GM19438 (cell line): ENCODE data around the gene TPST1.
"Not testable (repeated sequence)": the region's sequence is repeated elsewhere in the genome, so short reads cannot be mapped to it uniquely, and the experiment has no call there.

Experiments used
- ATAC-seq: cut with Tn5 transposase; IDR thresholded peaks from one replicate; pipeline ENCODE4 v1.9.1; 2021; ENCODE audit warnings: low read depth; ENCODE audit not compliant: unreplicated experiment

TPST1 gene

DNA sequence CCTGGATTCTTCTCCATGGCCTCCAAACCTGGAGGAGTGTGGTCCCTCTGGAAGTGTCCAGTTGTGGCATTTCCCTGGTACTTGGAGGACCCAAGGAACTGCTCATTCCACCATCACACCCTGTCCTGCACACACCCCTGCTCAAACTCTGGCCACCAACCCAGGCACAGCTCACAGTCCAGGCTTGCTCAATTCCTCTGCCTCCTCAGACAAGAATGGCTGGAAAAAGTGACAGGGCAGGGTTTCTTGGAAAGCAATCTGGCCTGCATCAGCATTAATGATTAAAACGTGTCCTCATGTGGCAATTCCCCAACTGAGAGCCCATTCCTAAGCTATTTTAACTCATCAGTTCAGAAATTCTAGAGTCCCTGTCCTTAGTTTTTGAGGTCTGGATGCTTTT is 17.2 kb upstream of the TPST1 start:
- ATAC-seq: no peak

DNA sequence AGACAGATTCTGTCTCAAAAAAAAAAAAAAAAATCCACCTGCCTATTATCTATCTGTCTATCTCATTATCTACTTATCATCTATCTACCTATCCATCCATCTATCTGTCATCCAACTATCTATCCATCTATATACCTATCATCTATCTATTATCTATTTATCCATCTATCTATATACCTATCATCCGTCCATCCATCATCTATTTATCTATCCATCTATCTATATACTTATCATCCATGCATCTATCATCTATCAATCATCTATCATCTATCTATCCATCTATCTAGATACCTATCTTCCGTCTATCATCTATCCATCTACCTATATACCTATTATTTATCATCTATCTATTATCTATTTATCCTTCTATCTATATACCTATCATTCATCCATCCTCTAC is 16.5 kb upstream of the TPST1 start:
- ATAC-seq: no peak

DNA sequence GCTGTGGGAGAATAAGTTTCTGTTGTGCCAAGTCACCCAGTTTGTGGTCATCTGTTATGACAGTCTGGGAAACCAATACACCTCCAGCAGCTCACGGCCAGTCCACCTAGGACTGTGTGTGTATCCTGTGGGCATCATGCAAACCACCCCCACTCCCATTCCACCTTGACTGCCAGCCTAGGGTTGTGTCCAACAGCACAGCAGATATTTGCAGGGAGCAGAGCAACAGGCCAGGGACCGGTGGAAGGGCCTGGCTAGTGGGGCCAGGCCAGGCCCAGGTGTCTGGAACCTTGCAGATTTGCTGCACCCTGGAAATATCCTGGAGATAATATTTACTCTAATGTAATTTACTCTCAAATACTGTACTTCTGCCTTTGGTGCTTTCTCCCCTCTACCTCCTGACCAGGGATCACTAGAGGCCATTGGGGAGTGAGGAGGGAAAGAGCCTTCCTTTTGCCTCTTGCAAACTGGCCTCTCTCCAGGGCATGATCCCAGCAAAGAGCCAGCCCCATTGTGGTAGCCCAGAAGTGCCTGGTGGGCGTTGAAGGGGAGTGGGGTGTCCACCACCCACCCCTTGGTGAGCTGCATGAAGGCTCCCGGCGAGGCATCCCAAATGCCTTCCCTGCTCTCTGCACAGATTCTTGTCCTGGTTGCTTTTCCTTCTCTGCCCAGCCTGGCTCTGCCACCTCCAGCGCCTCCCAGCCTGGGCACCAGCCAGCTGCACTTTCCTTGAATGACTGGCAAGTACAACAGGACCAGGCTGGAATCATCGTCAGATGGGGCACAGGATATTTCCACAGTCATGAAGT is 15.2 kb upstream of the TPST1 start:
- ATAC-seq: no peak

- no peak for ATAC-seq
Measured at GRCh38 chr7:66190504-66190857, 14.7 kb upstream of the TPST1 start.

DNA sequence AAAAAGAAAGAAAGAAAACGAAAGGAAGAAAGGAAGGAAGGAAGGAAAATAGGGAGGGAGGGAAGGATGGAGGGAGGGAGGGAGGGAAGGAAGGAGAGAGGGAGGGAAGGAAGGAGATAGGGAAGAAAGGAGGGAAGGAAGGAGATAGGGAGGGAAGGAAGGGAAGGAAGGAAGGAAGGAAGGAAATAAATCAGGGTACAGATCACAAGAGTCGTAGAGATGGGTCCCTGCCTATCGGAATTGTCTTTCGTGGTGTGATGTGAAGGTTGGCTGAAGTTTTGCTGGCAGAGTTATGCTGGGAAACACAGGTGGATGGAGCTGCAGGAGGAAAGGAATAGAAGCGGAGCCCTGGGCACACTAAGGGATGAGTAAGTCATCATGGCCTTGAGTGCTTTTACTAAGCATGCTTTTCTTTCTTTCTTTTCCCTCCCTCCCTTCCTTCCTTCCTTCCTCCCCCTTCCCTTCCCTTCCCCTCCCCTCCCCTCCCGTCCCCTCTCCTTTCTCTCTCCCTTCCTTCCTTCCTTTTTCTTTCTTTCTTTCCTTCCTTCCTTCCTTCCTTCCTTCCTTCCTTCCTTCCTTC is 11.9 kb upstream of the TPST1 start:
- no peak for ATAC-seq

DNA sequence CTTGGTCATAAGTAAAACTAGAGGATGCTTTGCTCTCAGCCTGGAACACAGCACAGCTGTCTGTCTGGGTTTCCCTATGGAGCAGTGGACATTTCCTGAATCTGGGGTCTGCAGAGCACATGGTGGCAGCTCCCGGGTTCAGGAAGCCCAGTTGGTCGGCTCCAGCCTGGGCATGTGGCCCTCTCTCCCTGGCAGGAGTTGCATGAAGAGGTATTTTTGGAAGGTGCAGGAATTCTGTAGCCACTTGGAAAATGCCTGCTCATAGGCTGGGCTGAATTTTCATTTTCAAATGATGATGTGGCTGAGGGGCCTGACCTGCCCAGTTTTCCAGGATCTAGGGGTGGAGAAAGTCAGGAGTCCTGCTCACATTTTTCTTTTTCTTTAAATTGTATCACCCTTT is 6.7 kb upstream of the TPST1 start:
- no peak for ATAC-seq

DNA sequence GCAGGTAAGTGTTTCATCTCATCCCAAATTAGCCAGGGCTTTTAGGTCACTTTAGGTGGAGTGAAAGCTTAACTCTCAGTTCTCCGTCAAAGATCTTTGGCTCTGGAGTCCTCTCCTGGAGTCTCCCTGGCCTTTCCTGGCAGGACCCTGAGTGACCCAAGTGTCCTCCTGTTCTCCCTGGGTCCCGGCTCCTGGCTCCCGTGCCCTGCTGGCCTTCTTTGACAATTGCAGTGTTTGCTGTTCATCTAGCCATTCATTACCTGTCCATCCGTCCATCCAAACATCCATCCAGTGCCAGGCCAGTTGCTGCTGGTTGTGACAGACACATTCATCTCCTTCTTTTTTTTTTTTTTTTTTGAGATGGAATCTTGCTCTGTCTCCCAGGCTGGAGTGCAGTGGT is 6.2 kb upstream of the TPST1 start:
- no peak for ATAC-seq

GRCh38 chr7:66202441-66202840 is 2.7 kb upstream of the TPST1 start:
- no peak for ATAC-seq

GRCh38 chr7:66205741-66206090 is 582 bp downstream of the TPST1 start:
- ATAC-seq: no peak

DNA sequence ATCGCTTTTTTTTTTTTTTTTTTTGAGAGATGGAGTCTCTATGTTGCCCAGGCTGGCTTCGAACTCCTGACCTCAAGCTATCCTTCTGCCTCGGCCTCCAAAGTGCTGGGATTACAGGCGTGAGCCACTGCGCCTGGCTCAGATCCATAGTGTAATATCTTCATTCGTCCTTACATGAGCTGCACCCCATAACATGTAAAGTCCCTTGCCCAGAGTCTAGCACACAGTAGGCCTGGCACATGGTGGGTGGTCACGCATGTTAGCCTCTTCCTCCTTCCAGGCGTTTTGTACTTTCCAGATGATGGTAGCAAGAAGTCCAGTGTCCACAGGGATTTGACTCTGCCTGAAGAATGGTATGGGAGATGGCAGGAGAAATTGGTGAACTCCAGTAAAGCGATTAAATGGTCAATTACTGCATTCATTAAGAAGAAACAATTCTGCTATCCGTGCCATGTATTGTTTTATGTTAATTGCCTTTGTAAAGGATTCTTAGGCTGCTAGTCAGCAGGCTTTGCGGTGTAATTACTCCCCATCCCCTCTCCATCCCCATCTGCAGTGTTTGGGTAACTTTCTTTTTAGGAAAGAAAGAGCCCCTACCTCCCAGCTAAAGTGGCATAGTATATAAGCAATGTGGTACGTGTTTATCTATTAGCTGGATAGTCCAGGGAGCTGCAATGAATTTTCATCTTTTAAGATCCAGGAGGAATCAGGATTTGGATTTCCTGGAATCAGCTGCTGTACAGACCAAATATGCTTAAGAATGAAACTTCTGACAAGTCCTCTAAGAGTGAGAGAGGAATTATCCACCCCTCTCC is 1.2 kb downstream of the TPST1 start:
- ATAC-seq: no peak

DNA sequence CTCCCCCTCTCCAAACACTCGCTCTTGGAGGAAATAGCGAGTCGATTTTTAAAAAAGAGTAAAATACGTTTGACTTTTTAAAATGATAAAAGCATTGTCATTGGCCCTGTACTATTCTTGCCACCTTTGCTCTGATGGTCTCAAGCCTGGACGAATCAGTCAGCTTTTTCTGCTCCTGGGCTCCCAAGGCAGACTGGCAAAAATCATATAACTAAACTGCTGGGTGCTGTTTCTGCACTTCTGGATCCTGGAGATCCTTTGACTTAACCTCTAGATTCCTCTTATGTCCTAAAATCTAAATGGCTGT is 1.8 kb downstream of the TPST1 start:
- no peak for ATAC-seq

- no peak for ATAC-seq
Measured at GRCh38 chr7:66207540-66207939, 2.4 kb downstream of the TPST1 start.

DNA sequence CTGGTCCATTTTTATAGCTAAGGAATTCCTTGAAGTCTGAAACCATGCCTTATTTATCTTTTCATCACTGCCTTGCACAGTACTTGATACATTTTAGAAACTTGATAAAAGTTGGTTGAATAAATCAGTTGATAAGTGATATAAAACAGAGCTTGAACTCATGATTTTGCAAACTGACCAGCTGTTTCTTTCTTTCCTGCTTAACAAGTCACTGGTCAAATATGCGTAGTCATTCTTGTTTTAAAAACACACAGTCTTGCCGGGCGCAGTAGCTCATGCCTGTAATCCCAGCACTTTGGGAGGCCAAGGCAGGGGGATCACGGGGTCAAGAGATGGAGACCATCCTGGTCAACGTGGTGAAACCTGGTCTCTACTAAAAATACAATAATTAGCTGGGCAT is 6.3 kb downstream of the TPST1 start:
- no peak for ATAC-seq

- no peak for ATAC-seq
Measured at GRCh38 chr7:66213637-66214036, 8.5 kb downstream of the TPST1 start.

DNA sequence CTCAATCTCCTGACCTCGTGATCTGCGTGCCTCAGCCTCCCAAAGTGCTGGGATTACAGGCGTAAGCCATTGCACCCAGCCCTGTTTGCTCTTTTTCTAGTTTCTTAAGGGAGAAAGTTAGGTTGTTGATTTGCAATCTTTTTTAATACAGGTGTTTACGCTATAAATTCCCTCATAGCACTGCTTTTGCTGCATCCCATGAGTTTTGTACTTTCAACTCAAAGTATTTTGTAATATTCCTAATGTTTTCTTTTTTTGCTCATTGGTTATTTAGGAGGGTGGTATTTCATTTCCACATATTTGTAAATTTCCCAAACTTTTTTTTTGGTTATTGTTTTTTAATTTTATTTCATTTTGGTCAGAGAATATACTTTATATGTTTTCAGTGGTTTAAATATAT is 11.6 kb downstream of the TPST1 start:
- no peak for ATAC-seq

- no peak for ATAC-seq
Measured at GRCh38 chr7:66219805-66220204, 14.7 kb downstream of the TPST1 start.

- no peak for ATAC-seq
Measured at GRCh38 chr7:66221442-66221841, 16.3 kb downstream of the TPST1 start.

GRCh38 chr7:66227808-66228207 is 22.7 kb downstream of the TPST1 start:
- no peak for ATAC-seq

DNA sequence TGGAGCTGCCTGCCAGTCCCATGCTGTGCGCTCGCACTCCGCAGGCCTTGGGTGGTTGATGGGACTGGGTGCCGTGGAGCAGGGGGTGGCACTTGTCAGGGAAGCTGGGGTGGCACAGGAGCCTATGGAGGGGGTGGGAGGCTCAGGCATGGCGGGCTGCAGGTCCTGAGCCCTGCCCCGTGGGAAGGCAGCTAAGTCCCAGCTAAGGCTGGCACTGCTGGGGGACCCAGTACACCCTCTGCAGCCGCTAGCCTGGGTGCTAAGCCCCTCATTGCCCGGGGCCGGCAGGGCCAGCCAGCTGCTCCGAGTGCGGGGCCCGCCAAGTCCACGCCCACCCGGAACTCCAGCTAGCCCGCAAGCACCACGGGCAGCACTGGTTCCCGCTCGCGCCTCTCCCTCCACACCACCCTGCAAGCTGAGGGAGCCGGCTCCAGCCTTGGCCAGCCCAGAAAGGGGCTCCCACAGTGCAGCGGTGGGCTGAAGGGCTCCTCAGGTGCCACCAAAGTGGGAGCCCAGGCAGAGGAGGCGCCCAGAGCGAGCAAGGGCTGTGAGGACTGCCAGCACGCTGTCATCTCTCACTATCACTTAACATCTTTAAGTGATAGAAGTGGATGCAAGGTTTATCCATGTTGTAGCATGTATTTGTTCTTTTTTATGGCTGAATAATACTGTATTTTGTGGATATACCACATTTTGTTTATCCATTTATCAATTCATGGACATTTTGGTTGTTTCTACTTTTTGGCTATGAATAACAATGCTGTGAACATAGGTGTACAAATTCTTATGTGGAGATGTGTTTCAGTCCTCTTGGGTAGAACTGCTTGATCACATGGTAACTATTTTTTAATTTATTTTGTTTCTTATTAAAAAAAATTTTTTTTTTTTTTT is 26.4 kb downstream of the TPST1 start:
- not testable (repeated sequence) for ATAC-seq

- no peak for ATAC-seq
Measured at GRCh38 chr7:66233638-66234037, 28.5 kb downstream of the TPST1 start.

- no peak for ATAC-seq
Measured at GRCh38 chr7:66236713-66237303, 31.7 kb downstream of the TPST1 start.
